ENCODE data around the gene IQSEC1. TPM values are rescaled to one million over a fixed set of nuclear protein-coding genes. Genes with fewer than 3 reads are reported as not detected.
A peak's percentile ranks its signal among the peaks of the same experiment; 100 is the strongest.

The IQSEC1 gene
- total RNA-seq, 1 donor from 2014 or later = 82.3 TPM

DNA sequence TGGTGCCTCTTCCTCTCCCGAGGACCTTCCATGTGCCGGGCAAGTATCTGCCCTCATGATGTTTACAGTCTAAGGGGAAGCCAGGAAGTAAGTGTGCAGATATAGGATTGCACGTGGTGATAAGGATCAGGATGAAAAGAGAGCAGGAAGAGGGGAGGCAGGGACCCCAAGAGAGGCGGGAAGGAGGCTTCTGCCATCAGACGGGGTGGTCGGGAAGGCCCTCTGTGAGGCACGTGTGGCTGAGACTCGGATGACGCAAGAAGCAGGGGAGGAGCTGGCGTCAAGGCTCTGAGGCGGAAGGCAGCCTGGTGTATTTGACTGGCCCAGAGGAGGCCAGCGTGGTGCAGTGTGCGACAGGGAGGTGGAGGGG is 762 bp upstream of the IQSEC1 start:
- no peak overlapping the region for H3K27ac ChIP-seq
- no peak overlapping the region for H3K4me3 ChIP-seq
- DNase-seq (no peak), ATAC-seq (no peak)
- H3K27me3 ChIP-seq (ENCODE audit: low read depth) = peaks cover 56% of the 10 kb centered on the region
- H3K9me3 ChIP-seq = no peaks in the 10 kb centered on the region
- intact Hi-C loops (cut with DNase I) = no loop called here
- no peaks in the 10 kb centered on the region for H3K36me3 ChIP-seq
- TF ChIP-seq, protein P1, sequence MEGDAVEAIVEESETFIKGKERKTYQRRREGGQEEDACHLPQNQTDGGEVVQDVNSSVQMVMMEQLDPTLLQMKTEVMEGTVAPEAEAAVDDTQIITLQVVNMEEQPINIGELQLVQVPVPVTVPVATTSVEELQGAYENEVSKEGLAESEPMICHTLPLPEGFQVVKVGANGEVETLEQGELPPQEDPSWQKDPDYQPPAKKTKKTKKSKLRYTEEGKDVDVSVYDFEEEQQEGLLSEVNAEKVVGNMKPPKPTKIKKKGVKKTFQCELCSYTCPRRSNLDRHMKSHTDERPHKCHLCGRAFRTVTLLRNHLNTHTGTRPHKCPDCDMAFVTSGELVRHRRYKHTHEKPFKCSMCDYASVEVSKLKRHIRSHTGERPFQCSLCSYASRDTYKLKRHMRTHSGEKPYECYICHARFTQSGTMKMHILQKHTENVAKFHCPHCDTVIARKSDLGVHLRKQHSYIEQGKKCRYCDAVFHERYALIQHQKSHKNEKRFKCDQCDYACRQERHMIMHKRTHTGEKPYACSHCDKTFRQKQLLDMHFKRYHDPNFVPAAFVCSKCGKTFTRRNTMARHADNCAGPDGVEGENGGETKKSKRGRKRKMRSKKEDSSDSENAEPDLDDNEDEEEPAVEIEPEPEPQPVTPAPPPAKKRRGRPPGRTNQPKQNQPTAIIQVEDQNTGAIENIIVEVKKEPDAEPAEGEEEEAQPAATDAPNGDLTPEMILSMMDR (IDR thresholded peaks at IDR 0.05) = no peak
- H3K4me1 ChIP-seq = peaks cover 7% of the 10 kb centered on the region

DNA sequence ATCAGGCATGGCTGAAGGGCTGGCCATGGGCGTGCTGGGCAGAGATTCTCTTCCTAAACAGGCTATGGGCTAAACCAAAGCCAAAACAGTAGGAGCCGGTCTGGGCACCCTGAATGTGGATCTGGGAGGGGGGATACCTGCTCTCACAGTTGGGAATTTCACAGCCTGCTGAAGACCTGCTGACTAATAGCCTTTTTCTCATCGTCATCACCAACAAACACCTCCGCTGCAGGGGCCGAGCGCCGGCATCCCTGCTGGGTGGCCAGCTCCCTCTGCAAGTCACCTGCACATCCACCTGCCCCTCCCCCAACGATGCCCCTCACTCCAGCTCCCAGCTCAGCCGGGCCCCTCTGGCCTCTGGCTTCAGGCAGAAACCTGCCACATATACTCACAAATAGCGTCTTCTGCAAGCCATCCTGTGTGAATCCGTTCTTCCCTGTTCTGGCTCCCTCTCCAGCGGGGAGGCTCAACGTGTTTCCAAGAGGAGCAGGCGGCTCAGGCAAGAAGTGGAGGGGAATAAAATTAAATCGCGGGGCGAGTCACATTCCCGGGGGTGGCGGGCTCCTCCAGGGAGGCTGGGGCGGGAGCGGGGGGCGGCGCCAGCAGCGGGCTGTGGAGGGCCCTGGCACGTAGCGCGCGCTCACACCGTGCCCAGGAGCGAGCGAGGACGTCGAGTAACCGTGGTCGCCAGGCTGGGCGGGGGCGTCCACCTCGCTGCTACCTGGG is 466 bp downstream of the IQSEC1 start:
- peaks cover 50% of the 10 kb centered on the region for H3K27me3 ChIP-seq (ENCODE audit: low read depth)
- no peak for DNase-seq
- ATAC-seq = peak; percentile 2 to 13
- peaks cover 7% of the 10 kb centered on the region for H3K4me1 ChIP-seq
- TF ChIP-seq, protein P1 (IDR thresholded peaks at IDR 0.05) = no peak
- H3K9me3 ChIP-seq = no peaks in the 10 kb centered on the region
- intact Hi-C loops (cut with DNase I) = no loop called here
- H3K27ac ChIP-seq = no peak overlapping the region
- H3K4me3 ChIP-seq = peak overlapping the region; percentile 38
- no peaks in the 10 kb centered on the region for H3K36me3 ChIP-seq

DNA sequence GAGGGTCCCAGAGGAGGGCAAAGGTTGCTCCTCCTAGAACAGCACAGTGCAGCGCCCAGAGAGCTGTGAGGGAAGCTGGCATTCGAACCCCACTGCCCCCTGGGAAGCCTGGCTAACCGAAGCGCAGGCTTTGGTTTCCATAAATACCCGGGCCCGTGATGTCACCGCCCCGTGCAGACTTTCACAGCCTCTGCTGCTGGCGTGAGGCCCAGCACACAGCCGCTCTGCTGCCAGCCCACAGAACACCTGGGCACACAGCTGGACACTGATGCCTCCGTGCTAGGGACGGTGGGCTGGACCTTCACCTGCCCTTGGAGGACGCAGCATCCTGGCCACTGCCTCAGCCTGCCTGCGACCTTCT is 1.0 kb downstream of the IQSEC1 start:
- no peak for DNase-seq
- no peak overlapping the region for H3K27ac ChIP-seq
- ATAC-seq = peak in 1 of 2 donors; percentile 22
- H3K4me3 ChIP-seq = peak overlapping the region; percentile 38
- no peaks in the 10 kb centered on the region for H3K9me3 ChIP-seq
- peaks cover 44% of the 10 kb centered on the region for H3K27me3 ChIP-seq (ENCODE audit: low read depth)
- no peaks in the 10 kb centered on the region for H3K36me3 ChIP-seq
- intact Hi-C loops (cut with DNase I) = no loop called here
- H3K4me1 ChIP-seq = peaks cover 7% of the 10 kb centered on the region
- TF ChIP-seq, protein P1 (IDR thresholded peaks at IDR 0.05) = no peak

DNA sequence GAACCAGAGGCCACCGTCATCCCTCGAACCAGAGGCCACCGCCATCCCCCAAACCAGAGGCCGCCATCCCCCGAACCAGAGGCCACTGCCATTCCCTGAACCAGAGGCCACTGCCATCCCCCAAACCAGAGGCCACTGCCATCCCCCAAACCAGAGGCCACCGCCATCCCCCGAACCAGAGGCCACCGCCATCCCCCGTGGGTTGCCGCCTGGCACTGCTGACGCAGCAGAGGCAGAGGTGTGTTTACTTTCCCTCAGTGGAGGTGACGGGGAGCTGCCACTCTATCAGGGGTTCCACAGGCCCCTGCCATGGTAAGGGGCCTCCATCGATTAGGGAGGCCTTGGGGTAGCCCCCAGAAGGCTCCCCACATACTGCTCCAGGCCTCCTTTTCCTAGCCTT is 1.5 kb downstream of the IQSEC1 start:
- intact Hi-C loops (cut with DNase I) = no loop called here
- no peak for DNase-seq
- ATAC-seq = no peak
- Histone ChIP-seq H3K36me3 (no peaks in the 10 kb centered on the region), H3K4me1 (peaks cover 7% of the 10 kb centered on the region), H3K27ac (no peak overlapping the region), H3K4me3 (no peak overlapping the region), H3K27me3 (ENCODE audit: low read depth) (peaks cover 43% of the 10 kb centered on the region), H3K9me3 (no peaks in the 10 kb centered on the region)
- TF ChIP-seq, protein P1 (IDR thresholded peaks at IDR 0.05) = no peak

DNA sequence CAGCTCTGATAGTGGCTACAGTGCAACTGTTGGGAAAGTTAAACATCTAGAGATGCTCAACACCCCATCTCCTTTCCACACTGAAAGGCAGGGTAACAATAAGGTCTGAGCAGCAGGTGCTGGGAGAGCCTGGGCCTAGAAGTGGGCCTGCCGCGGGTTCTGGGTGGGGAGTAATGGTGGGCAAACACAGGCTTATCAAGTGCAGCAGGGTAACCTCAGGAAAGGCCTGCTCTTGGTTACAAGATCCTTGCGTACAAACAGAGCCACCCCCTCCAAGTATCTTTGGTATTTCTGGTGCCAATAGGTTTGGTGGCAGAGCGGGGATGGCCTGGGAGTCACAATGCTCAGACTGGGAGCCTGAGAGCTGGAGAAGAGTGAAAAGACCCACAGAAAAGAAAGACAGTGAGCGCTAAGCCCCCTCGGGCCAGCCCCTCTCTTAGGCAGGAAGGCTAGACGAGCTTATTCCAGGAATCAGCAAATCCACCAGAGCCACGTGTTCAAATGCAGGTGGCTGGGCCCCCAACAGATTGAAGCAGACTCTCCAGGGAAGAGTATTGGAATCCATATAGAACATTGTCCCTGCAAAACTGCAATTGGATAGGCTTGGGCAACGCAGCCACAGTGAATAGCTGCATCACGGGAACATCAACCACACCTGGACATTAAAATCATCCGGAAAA is 2.7 kb downstream of the IQSEC1 start:
- ATAC-seq (no peak), DNase-seq (no peak)
- H3K4me3 ChIP-seq = no peak overlapping the region
- no peaks in the 10 kb centered on the region for H3K9me3 ChIP-seq
- H3K27me3 ChIP-seq (ENCODE audit: low read depth) = peaks cover 36% of the 10 kb centered on the region
- peaks cover 7% of the 10 kb centered on the region for H3K4me1 ChIP-seq
- no peaks in the 10 kb centered on the region for H3K36me3 ChIP-seq
- TF ChIP-seq, protein P1 (IDR thresholded peaks at IDR 0.05) = no peak
- intact Hi-C loops (cut with DNase I) = no loop called here
- H3K27ac ChIP-seq = no peak overlapping the region

All from lower lobe of right lung (tissue), 2 donors.